ENCODE data around the gene GSTM5. TPM values are rescaled to one million over a fixed set of nuclear protein-coding genes. Genes with fewer than 3 reads are reported as not detected.
A peak's percentile ranks its signal among the peaks of the same experiment; 100 is the strongest.
"Not testable (repeated sequence)": the region's sequence is repeated elsewhere in the genome, so short reads cannot be mapped to it uniquely, and the experiment has no call there.

The GSTM5 gene
- total RNA-seq, 1 donor from 2014 or later = 0.17 TPM

- Mint-ChIP-seq H3K9me3 (no peaks in the 10 kb centered on the region), H3K27ac (no peak overlapping the region), H3K36me3 (no peaks in the 10 kb centered on the region), H3K27me3 (peaks cover 11% of the 10 kb centered on the region), H3K4me1 (ENCODE audit: unreplicated experiment) (no peaks in the 10 kb centered on the region), H3K4me3 (no peak overlapping the region)
- TF ChIP-seq CTCF (conservative IDR thresholded peaks at IDR 0.05) = no peak
- no peak for DNase-seq (ENCODE audit: extremely low spot score, unreplicated experiment)
These were observed 37.2 kb downstream of the GSTM5 start for GRCh38 chr1:109749221-109749620.

- peak; percentile 51 for DNase-seq (ENCODE audit: extremely low spot score, unreplicated experiment)
- Mint-ChIP-seq H3K27ac (no peak overlapping the region), H3K4me3 (no peak overlapping the region), H3K36me3 (no peaks in the 10 kb centered on the region), H3K9me3 (no peaks in the 10 kb centered on the region), H3K4me1 (ENCODE audit: unreplicated experiment) (no peaks in the 10 kb centered on the region), H3K27me3 (peaks cover 7% of the 10 kb centered on the region)
- TF ChIP-seq CTCF (conservative IDR thresholded peaks at IDR 0.05) = no peak
These were observed 38.3 kb downstream of the GSTM5 start for GRCh38 chr1:109750241-109750882.

GRCh38 chr1:109750920-109751319, 38.9 kb downstream of the GSTM5 start:
- Mint-ChIP-seq H3K27ac (no peak overlapping the region), H3K4me1 (ENCODE audit: unreplicated experiment) (no peaks in the 10 kb centered on the region), H3K27me3 (peaks cover 7% of the 10 kb centered on the region), H3K36me3 (no peaks in the 10 kb centered on the region), H3K9me3 (no peaks in the 10 kb centered on the region), H3K4me3 (no peak overlapping the region)
- TF ChIP-seq CTCF (conservative IDR thresholded peaks at IDR 0.05) = no peak
- peak; percentile 29 for DNase-seq (ENCODE audit: extremely low spot score, unreplicated experiment)

- Mint-ChIP-seq H3K27ac (no peak overlapping the region), H3K9me3 (no peaks in the 10 kb centered on the region), H3K4me1 (ENCODE audit: unreplicated experiment) (no peaks in the 10 kb centered on the region), H3K27me3 (peaks cover 7% of the 10 kb centered on the region), H3K36me3 (no peaks in the 10 kb centered on the region), H3K4me3 (no peak overlapping the region)
- no peak for TF ChIP-seq CTCF (conservative IDR thresholded peaks at IDR 0.05)
- DNase-seq (ENCODE audit: extremely low spot score, unreplicated experiment) = peak; percentile 48
These were observed 39.6 kb downstream of the GSTM5 start for GRCh38 chr1:109751531-109752260.

- Mint-ChIP-seq H3K4me1 (ENCODE audit: unreplicated experiment) (no peaks in the 10 kb centered on the region), H3K27me3 (no peaks in the 10 kb centered on the region), H3K4me3 (no peak overlapping the region), H3K27ac (no peak overlapping the region), H3K36me3 (no peaks in the 10 kb centered on the region), H3K9me3 (no peaks in the 10 kb centered on the region)
- TF ChIP-seq CTCF (conservative IDR thresholded peaks at IDR 0.05) = no peak
- DNase-seq (ENCODE audit: extremely low spot score, unreplicated experiment) = no peak
These were observed 42.7 kb downstream of the GSTM5 start for GRCh38 chr1:109754738-109755137.

GRCh38 chr1:109756325-109756724, 44.3 kb downstream of the GSTM5 start:
- not testable (repeated sequence) for H3K36me3 Mint-ChIP-seq

More at GRCh38 chr1:109756325-109756724, 44.3 kb downstream of the GSTM5 start:
- H3K4me3 Mint-ChIP-seq; H3K27ac Mint-ChIP-seq; H3K4me1 Mint-ChIP-seq (ENCODE audit: unreplicated experiment); H3K27me3 Mint-ChIP-seq; H3K9me3 Mint-ChIP-seq; DNase-seq (ENCODE audit: extremely low spot score, unreplicated experiment): not testable (repeated sequence)

Data from type B pancreatic cell (in vitro differentiated cells).